ENCODE results near the gene EIF2B5.
"Not testable (repeated sequence)": the region's sequence is repeated elsewhere in the genome, so short reads cannot be mapped to it uniquely, and the experiment has no call there.

The EIF2B5 gene

GRCh38 chr3:184135149-184135910 lies at the start of gene EIF2B5:
Gene EIF2B5 (plus strand): TSS chr3:184135358. CDS start chr3:184135386, 28 bp downstream.
- DNase-seq (ENCODE audit: low spot score): peak; percentile 92

GRCh38 chr3:184085389-184085852 lies 49.7 kb upstream of the EIF2B5 start:
- peak; percentile 23 for DNase-seq (ENCODE audit: low spot score)
- no peak for FAIRE-seq

More at GRCh38 chr3:184135149-184135910, at the start of gene EIF2B5:
- peak; percentile 67 for FAIRE-seq

GRCh38 chr3:184092199-184092598 lies 43.0 kb upstream of the EIF2B5 start:
- no peak for FAIRE-seq
- no peak for DNase-seq (ENCODE audit: low spot score)

GRCh38 chr3:184096811-184097383 lies 38.3 kb upstream of the EIF2B5 start, which contains the start of gene HTR3E:
Gene HTR3E (plus strand): TSS chr3:184097064. CDS start chr3:184097530, 466 bp downstream.
- FAIRE-seq (no peak), DNase-seq (ENCODE audit: low spot score) (no peak)

GRCh38 chr3:184097556-184097955 lies 37.6 kb upstream of the EIF2B5 start:
- FAIRE-seq: no peak

GRCh38 chr3:184099806-184100686 lies 35.1 kb upstream of the EIF2B5 start:
- FAIRE-seq: no peak
- no peak for DNase-seq (ENCODE audit: low spot score)

More at GRCh38 chr3:184097556-184097955, 37.6 kb upstream of the EIF2B5 start:
- no peak for DNase-seq (ENCODE audit: low spot score)

- FAIRE-seq (peak; percentile 9), DNase-seq (ENCODE audit: low spot score) (no peak)
Measured at GRCh38 chr3:184110316-184110725, 24.8 kb upstream of the EIF2B5 start.

GRCh38 chr3:184116017-184116416 lies 19.1 kb upstream of the EIF2B5 start:
- FAIRE-seq (no peak), DNase-seq (ENCODE audit: low spot score) (no peak)

- DNase-seq (ENCODE audit: low spot score): no peak
- no peak for FAIRE-seq
Measured at GRCh38 chr3:184117636-184118035, 17.5 kb upstream of the EIF2B5 start.

- not testable (repeated sequence) for DNase-seq (ENCODE audit: low spot score); FAIRE-seq
Measured at GRCh38 chr3:184121031-184121430, 14.1 kb upstream of the EIF2B5 start.

- FAIRE-seq: no peak
- no peak for DNase-seq (ENCODE audit: low spot score)
Measured at GRCh38 chr3:184126006-184126405, 9.2 kb upstream of the EIF2B5 start.

GRCh38 chr3:184129012-184129411 lies 6.1 kb upstream of the EIF2B5 start:
- DNase-seq (ENCODE audit: low spot score) (peak; percentile 23), FAIRE-seq (no peak)

- DNase-seq (ENCODE audit: low spot score) (no peak), FAIRE-seq (no peak)
Measured at GRCh38 chr3:184132945-184133344, 2.2 kb upstream of the EIF2B5 start.

GRCh38 chr3:184133840-184134745 lies 1.1 kb upstream of the EIF2B5 start:
- FAIRE-seq (no peak), DNase-seq (ENCODE audit: low spot score) (peak; percentile 87)

GRCh38 chr3:184134746-184135148 lies 411 bp upstream of the EIF2B5 start:
- no peak for DNase-seq (ENCODE audit: low spot score)
- no peak for FAIRE-seq

- FAIRE-seq (no peak), DNase-seq (ENCODE audit: low spot score) (no peak)
Measured at GRCh38 chr3:184135911-184136260, 728 bp downstream of the EIF2B5 start.

GRCh38 chr3:184140436-184140835 lies 5.3 kb downstream of the EIF2B5 start:
- FAIRE-seq (peak; percentile 50), DNase-seq (ENCODE audit: low spot score) (no peak)

- no peak for DNase-seq (ENCODE audit: low spot score)
- FAIRE-seq: no peak
Measured at GRCh38 chr3:184142199-184142598, 7.0 kb downstream of the EIF2B5 start.

GRCh38 chr3:184143327-184143726 lies 8.2 kb downstream of the EIF2B5 start:
- FAIRE-seq (no peak), DNase-seq (ENCODE audit: low spot score) (no peak)

GRCh38 chr3:184144505-184144904 lies 9.3 kb downstream of the EIF2B5 start:
- DNase-seq (ENCODE audit: low spot score) (no peak), FAIRE-seq (no peak)

- FAIRE-seq (peak; percentile 5), DNase-seq (ENCODE audit: low spot score) (peak; percentile 47)
Measured at GRCh38 chr3:184145111-184145524, 10.0 kb downstream of the EIF2B5 start.

All from urothelium cell line (cell line).